Measurements from ENCODE around the gene ZNF433. TPM values are rescaled to one million over a fixed set of nuclear protein-coding genes. Genes with fewer than 3 reads are reported as not detected.

Gene ZNF433
- total RNA-seq, 3 donors from 2014 or later: 5.0 to 13.3 (median 8.8) TPM

DNA sequence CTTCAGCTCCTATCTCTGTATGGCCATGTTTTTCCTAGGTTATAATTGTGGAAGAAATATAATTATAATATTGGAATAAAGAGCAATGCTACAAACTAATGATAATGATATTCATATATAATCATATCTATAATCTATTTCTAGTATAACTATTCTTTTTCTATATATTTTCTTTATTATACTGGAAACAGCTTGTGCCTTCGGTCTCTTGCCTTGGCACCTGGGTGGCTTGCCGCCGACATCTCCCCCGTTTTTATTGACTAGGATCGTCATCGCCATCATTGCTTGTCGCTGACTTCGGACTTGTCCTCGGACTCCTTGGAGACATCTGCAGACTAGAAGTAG, 46.4 kb downstream of the ZNF433 start:
- no peaks in the 10 kb centered on the region for H3K4me1 ChIP-seq
- H3K27me3 ChIP-seq: no peaks in the 10 kb centered on the region
- DNase-seq (ENCODE audit: low spot score in 2 of 2): no peak
- no peaks in the 10 kb centered on the region for H3K36me3 ChIP-seq
- H3K9me3 ChIP-seq: no peaks in the 10 kb centered on the region
- peak overlapping the region in 1 of 2 donors; percentile 43 for H3K27ac ChIP-seq
- intact Hi-C loops (cut with DNase I; ENCODE audit: low total_unique reads): loop anchor here (10.0 kb wide), 1 partner anchor 54 kb away; no protein-coding TSS in a partner anchor
- TF ChIP-seq POLR2A (IDR thresholded peaks at IDR 0.05): no peak
- peak overlapping the region in 2 of 3 donors; percentile 86 for H3K4me3 ChIP-seq

DNA sequence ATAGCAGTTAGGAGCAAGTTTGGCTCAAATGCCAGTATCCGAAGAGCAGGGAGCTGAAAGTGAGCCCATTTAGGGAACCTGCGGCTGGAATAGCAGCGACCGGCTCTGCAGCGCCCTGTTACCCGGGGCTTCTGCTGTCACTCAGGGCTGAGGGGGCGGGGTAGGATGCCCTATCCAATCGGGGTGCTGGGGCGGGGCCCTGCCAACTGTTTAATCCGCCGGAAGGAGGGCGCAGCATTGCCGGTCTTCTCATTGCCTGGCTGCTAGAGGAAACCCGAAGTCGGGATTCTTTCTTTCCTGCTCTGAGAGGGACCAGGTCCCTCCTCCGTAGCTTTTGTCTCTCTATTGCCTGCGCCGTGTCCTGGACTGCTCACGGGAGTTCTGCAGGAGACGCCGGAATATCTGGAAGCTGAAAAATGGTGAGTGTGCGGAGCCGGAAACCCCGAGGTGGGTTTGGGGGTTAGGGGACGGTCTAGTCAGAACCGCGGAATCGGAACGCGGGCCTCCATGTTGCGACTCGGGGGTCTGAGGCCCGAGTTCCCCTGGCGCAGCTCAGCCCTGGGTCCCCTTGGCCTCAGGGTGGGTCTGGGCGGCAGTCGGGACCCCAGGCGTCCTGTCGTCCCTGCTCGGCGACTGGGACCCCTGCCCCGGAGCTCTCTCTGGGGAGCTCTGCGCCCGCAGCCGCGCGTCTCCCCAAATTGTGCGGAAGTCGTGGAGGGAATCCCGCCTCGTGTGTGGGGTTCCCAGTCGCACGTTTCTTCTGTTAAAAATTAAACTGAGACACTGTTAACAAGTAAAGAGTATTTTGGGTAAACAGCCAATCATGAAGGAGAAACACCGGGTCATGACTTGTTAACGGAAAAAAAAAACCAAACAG, 47.8 kb downstream of the ZNF433 start:
- H3K9me3 ChIP-seq: peaks cover 0 to 13% of the 10 kb centered on the region in 2 donors
- H3K4me1 ChIP-seq: no peaks in the 10 kb centered on the region
- intact Hi-C loops (cut with DNase I; ENCODE audit: low total_unique reads): loop anchor here (10.0 kb wide), 1 partner anchor 53 kb away; no protein-coding TSS in a partner anchor
- peak overlapping the region; percentile 81 to 84 for H3K27ac ChIP-seq
- no peak for TF ChIP-seq POLR2A (IDR thresholded peaks at IDR 0.05)
- peak in 2 of 3 donors; percentile 68 to 70 for TF ChIP-seq POLR2AphosphoS5 (IDR thresholded peaks at IDR 0.05)
- TF ChIP-seq, protein P1, sequence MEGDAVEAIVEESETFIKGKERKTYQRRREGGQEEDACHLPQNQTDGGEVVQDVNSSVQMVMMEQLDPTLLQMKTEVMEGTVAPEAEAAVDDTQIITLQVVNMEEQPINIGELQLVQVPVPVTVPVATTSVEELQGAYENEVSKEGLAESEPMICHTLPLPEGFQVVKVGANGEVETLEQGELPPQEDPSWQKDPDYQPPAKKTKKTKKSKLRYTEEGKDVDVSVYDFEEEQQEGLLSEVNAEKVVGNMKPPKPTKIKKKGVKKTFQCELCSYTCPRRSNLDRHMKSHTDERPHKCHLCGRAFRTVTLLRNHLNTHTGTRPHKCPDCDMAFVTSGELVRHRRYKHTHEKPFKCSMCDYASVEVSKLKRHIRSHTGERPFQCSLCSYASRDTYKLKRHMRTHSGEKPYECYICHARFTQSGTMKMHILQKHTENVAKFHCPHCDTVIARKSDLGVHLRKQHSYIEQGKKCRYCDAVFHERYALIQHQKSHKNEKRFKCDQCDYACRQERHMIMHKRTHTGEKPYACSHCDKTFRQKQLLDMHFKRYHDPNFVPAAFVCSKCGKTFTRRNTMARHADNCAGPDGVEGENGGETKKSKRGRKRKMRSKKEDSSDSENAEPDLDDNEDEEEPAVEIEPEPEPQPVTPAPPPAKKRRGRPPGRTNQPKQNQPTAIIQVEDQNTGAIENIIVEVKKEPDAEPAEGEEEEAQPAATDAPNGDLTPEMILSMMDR (IDR thresholded peaks at IDR 0.05): no peak
- peak overlapping the region; percentile 81 to 86 (median 86) for H3K4me3 ChIP-seq
- H3K36me3 ChIP-seq: no peaks in the 10 kb centered on the region
- no peaks in the 10 kb centered on the region for H3K27me3 ChIP-seq
- peak; percentile 94 to 97 for DNase-seq (ENCODE audit: low spot score in 2 of 2)

DNA sequence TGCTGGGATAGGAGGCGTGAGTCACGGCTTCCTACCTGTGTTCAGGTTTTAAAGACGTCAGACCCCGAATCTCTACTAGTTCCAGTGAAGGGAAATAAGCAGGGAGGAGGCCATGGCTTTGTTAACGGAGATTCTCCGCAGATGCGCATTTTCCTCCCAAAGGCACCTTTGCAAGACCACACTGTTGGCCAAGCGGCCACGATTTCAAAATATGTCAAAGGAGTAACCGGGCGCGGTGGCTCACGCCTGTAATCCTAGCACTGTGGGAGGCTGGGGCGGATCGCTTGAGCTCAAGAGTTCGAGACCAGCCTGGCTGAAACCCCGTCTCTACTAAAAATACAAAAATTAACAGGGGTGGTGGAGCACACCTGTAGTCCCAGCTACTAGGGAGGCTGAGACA, 48.7 kb downstream of the ZNF433 start:
- Histone ChIP-seq H3K36me3 (no peaks in the 10 kb centered on the region), H3K4me1 (no peaks in the 10 kb centered on the region), H3K4me3 (no peak overlapping the region), H3K27ac (no peak overlapping the region), H3K27me3 (no peaks in the 10 kb centered on the region), H3K9me3 (peaks cover 4 to 22% of the 10 kb centered on the region in 2 donors)
- intact Hi-C loops (cut with DNase I; ENCODE audit: low total_unique reads): loop anchor here (10.0 kb wide), 1 partner anchor 52 kb away; no protein-coding TSS in a partner anchor
- no peak for TF ChIP-seq POLR2A (IDR thresholded peaks at IDR 0.05)
- DNase-seq (ENCODE audit: low spot score in 2 of 2): no peak

DNA sequence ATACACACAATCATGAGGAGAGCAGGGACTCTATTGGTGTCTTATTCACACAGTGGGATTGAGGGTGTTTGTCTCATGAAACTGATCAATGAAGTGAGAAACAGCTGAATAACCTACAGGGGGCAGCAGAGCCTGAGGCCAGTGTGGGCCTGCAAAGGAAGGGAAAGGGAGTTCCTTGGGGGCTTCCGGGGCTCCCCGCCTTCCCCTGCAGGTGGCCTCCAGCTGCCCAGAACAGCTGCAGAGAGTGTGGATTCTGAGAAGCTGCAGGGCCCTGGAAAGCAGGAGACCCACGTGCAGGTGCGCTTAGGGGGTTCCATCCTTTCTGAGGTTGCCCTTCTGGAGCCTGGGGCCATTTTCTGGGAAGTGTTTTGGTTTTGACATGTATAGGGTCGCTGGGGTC, 50.5 kb downstream of the ZNF433 start:
- Histone ChIP-seq H3K36me3 (no peaks in the 10 kb centered on the region), H3K9me3 (peaks cover 21 to 39% of the 10 kb centered on the region in 2 donors), H3K4me3 (no peak overlapping the region), H3K27me3 (no peaks in the 10 kb centered on the region), H3K4me1 (no peaks in the 10 kb centered on the region), H3K27ac (no peak overlapping the region)
- no peak for DNase-seq (ENCODE audit: low spot score in 2 of 2)
- TF ChIP-seq POLR2AphosphoS5 (IDR thresholded peaks at IDR 0.05) (no peak), POLR2A (IDR thresholded peaks at IDR 0.05) (no peak)
- TF ChIP-seq, protein P1 (IDR thresholded peaks at IDR 0.05): no peak
- intact Hi-C loops (cut with DNase I; ENCODE audit: low total_unique reads): loop anchor here (10.0 kb wide), 1 partner anchor 50 kb away; no protein-coding TSS in a partner anchor

DNA sequence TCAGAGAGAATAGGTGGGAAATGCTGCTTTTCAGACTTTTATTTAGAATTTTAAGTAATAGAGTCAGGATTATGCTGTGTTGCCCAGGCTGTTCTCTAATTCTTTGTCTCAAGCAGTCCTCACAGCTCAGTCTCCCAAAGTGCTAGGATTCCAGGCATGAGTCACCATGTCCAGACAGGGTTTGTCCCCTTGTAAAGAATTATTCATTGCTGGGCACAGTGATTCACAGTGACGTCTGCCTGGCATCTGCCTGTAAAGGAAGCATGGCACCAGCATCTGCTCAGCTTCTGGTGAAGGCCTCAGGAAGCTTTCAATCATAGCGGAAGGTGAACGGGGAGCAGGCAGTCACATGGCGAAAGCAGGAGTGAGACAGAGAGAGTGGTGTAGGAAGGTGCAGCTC, 53.0 kb downstream of the ZNF433 start:
- TF ChIP-seq, protein P1 (IDR thresholded peaks at IDR 0.05): no peak
- no peak for TF ChIP-seq POLR2AphosphoS5 (IDR thresholded peaks at IDR 0.05)
- TF ChIP-seq POLR2A (IDR thresholded peaks at IDR 0.05): no peak
- no peaks in the 10 kb centered on the region for H3K27me3 ChIP-seq
- no peak overlapping the region for H3K27ac ChIP-seq
- no peak for DNase-seq (ENCODE audit: low spot score in 2 of 2)
- H3K4me1 ChIP-seq: no peaks in the 10 kb centered on the region
- intact Hi-C loops (cut with DNase I; ENCODE audit: low total_unique reads): loop anchor here (10.0 kb wide), 1 partner anchor 48 kb away; no protein-coding TSS in a partner anchor
- H3K4me3 ChIP-seq: no peak overlapping the region
- peaks cover 4% of the 10 kb centered on the region for H3K36me3 ChIP-seq
- H3K9me3 ChIP-seq: peaks cover 45 to 64% of the 10 kb centered on the region in 2 donors

DNA sequence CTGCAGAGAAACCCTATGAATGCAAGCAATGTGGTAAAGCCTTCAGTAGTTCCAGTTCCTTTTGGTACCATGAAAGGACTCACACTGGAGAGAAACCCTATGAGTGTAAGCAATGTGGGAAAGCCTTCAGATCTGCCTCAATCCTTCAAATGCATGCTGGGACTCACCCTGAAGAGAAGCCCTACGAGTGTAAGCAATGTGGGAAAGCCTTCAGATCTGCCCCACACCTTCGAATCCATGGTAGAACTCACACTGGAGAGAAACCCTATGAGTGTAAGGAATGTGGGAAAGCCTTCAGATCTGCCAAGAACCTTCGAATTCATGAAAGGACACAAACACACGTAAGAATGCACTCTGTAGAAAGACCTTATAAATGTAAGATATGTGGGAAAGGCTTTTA, 56.0 kb downstream of the ZNF433 start:
- no peak overlapping the region for H3K27ac ChIP-seq
- peaks cover 5% of the 10 kb centered on the region for H3K36me3 ChIP-seq
- no peak for DNase-seq (ENCODE audit: low spot score in 2 of 2)
- H3K9me3 ChIP-seq: peaks cover 65 to 91% of the 10 kb centered on the region in 2 donors
- H3K4me1 ChIP-seq: no peaks in the 10 kb centered on the region
- no peak for TF ChIP-seq POLR2A (IDR thresholded peaks at IDR 0.05)
- no peak for TF ChIP-seq POLR2AphosphoS5 (IDR thresholded peaks at IDR 0.05)
- TF ChIP-seq, protein P1 (IDR thresholded peaks at IDR 0.05): no peak
- intact Hi-C loops (cut with DNase I; ENCODE audit: low total_unique reads): no loop called here
- peak overlapping the region in 1 of 3 donors; percentile 14 for H3K4me3 ChIP-seq
- H3K27me3 ChIP-seq: no peaks in the 10 kb centered on the region
